Gastrocnemius medialis (tissue), 4 donors: ENCODE results near the gene SLC26A9.

Source experiments
- CTCF ChIP-seq, 5 experiments: fragments of 450-650 bp in 3 of 5; fragments of 200-600 bp in 2 of 5; sonication (generic) in 2 of 5; IDR thresholded peaks in 4 of 5; conservative IDR thresholded peaks in 1 of 5; 1 replicate in 4 of 5; 2 replicates in 1 of 5; pipeline ENCODE4 v1.5.1; 2016 to 2019; ENCODE audit warnings: antibody characterized with exemption in 5 of 5, mild to moderate bottlenecking in 3 of 5, moderate library complexity in 3 of 5
- POLR2A ChIP-seq, 2 donors: fragments of 450-650 bp; IDR thresholded peaks; one replicate each; pipeline ENCODE4 v1.6.1; 2017; ENCODE audit warnings: antibody characterized with exemption in 2 of 2, mild to moderate bottlenecking in 2 of 2, moderate library complexity in 2 of 2

- TF ChIP-seq POLR2A (IDR thresholded peaks at IDR 0.05) (no peak), CTCF (IDR thresholded peaks at IDR 0.05 in 4 of 5, conservative IDR thresholded peaks at IDR 0.05 in 1 of 5) (no peak)
These were observed 43.6 kb upstream of the SLC26A9 start for GRCh38 chr1:205986861-205987260.
